IMR-90 (cell line): ENCODE measurements around the gene MATN3. TPM values are rescaled to one million over a fixed set of nuclear protein-coding genes. Genes with fewer than 3 reads are reported as not detected.

Experiments used
- ATAC-seq: fragments of 200-7000 bp; cut with Tn5 transposase; 2 replicates; pipeline ENCODE4 v1.9.1; 2020; ENCODE audit warnings: low read depth, mild to moderate bottlenecking, moderate library complexity
- BruUV-seq: library from RNA; stranded (reverse); fragments of 400-500 nt; replicated peaks from 2 replicates; lab custom pipeline; 2021; lab: Mats Ljungman, UMichigan
- CTCF ChIA-PET: fragments of 300-600 bp; formaldehyde crosslinking; extraction: SDS; loops from one replicate; lab custom pipeline; 2021; ENCODE audit warnings: antibody characterized with exemption; lab: Yijun Ruan, JAX
- POLR2A ChIA-PET: fragments of 300-600 bp; sonication (Branson Sonifier 250); formaldehyde crosslinking; loops from one replicate; lab custom pipeline; 2022; ENCODE audit warnings: antibody characterized with exemption; ENCODE audit not compliant: unreplicated experiment; lab: Charles Lee
- DNase-seq: peaks from one replicate; pipeline ENCODE4 v3.0.0; 2013
- H2AFZ ChIP-seq: replicated peaks from 2 replicates; pipeline ENCODE3; 2013; ENCODE audit warnings: low read length, mild to moderate bottlenecking; ENCODE audit not compliant: poor library complexity
- H2AK5ac ChIP-seq: 2 replicates; pipeline ENCODE4 v1.6.1; 2013; ENCODE audit warnings: low read depth, low read length, inconsistent platforms
- H2AK9ac ChIP-seq: replicated peaks from 2 replicates; pipeline ENCODE3; 2013; ENCODE audit warnings: mild to moderate bottlenecking, low read depth, low read length, moderate library complexity; ENCODE audit not compliant: poor library complexity
- H2BK120ac ChIP-seq: 2 replicates; pipeline ENCODE4 v1.6.1; 2013; ENCODE audit warnings: low read depth, low read length, inconsistent platforms
- H2BK15ac ChIP-seq: 3 replicates; pipeline ENCODE4 v1.6.1; 2013; ENCODE audit warnings: low read depth, low read length, inconsistent platforms
- H2BK20ac ChIP-seq: 2 replicates; pipeline ENCODE4 v1.6.1; 2013; ENCODE audit warnings: low read depth, mild to moderate bottlenecking, inconsistent platforms, low read length, moderate library complexity
- H2BK5ac ChIP-seq: 2 replicates; pipeline ENCODE4 v1.6.1; 2013; ENCODE audit warnings: mild to moderate bottlenecking, low read depth, low read length, inconsistent platforms; ENCODE audit not compliant: poor library complexity, severe bottlenecking
- H3K14ac ChIP-seq: replicated peaks from 2 replicates; pipeline ENCODE4 v1.6.1; 2013; ENCODE audit warnings: low read depth, low read length, inconsistent platforms
- H3K18ac ChIP-seq: 2 replicates; pipeline ENCODE4 v1.6.1; 2013; ENCODE audit warnings: low read depth, low read length, control low read depth
- H3K23ac ChIP-seq: 2 replicates; pipeline ENCODE4 v1.6.1; 2013; ENCODE audit warnings: low read depth, low read length, inconsistent platforms
- H3K27ac ChIP-seq: 2 replicates; pipeline ENCODE4 v1.5.1; 2013; ENCODE audit warnings: mild to moderate bottlenecking, control low read depth, low read length; ENCODE audit not compliant: insufficient read depth
- H3K27me3 ChIP-seq: 2 replicates; pipeline ENCODE4 v1.6.1; 2013; ENCODE audit warnings: low read length; ENCODE audit not compliant: control insufficient read depth, insufficient read depth
- H3K36me3 ChIP-seq: 2 replicates; pipeline ENCODE4 v1.6.1; 2013; ENCODE audit warnings: low read length, mixed read lengths; ENCODE audit not compliant: control insufficient read depth, insufficient read depth
- H3K4ac ChIP-seq: 2 replicates; pipeline ENCODE4 v1.6.1; 2013; ENCODE audit warnings: low read depth, low read length, inconsistent platforms
- H3K4me1 ChIP-seq: 2 replicates; pipeline ENCODE4 v1.6.1; 2013; ENCODE audit warnings: low read length, mixed read lengths; ENCODE audit not compliant: control insufficient read depth, insufficient read depth
- H3K4me2 ChIP-seq: 2 replicates; pipeline ENCODE4 v1.6.1; 2013; ENCODE audit warnings: low read depth, mild to moderate bottlenecking, control low read depth, low read length, moderate library complexity
- H3K4me3 ChIP-seq: 2 replicates; pipeline ENCODE4 v1.5.1; 2013; ENCODE audit warnings: low read depth, mild to moderate bottlenecking, control low read depth, low read length, moderate library complexity; ENCODE audit not compliant: insufficient read depth
- H3K56ac ChIP-seq: 2 replicates; pipeline ENCODE4 v1.6.1; 2013; ENCODE audit warnings: low read length, inconsistent platforms; ENCODE audit not compliant: insufficient read depth; ENCODE audit errors: extremely low read depth
- H3K79me1 ChIP-seq, 2 experiments: 2 replicates each; pipeline ENCODE4 v1.6.1; 2013; ENCODE audit warnings: low read length in 2 of 2, inconsistent platforms in 1 of 2, low read depth in 1 of 2
- H3K9ac ChIP-seq: 2 replicates; pipeline ENCODE4 v1.6.1; 2013; ENCODE audit warnings: low read depth, low read length, control low read depth
- H3K9me1 ChIP-seq: 2 replicates; pipeline ENCODE4 v1.6.1; 2013; ENCODE audit warnings: low read length, inconsistent platforms; ENCODE audit not compliant: insufficient read depth
- H3K9me3 ChIP-seq: 2 replicates; pipeline ENCODE4 v1.6.1; 2013; ENCODE audit warnings: low read length; ENCODE audit not compliant: control insufficient read depth, insufficient read depth
- H4K20me1 ChIP-seq: 2 replicates; pipeline ENCODE4 v1.6.1; 2013; ENCODE audit warnings: low read length, inconsistent platforms; ENCODE audit not compliant: insufficient read depth
- H4K5ac ChIP-seq: 2 replicates; pipeline ENCODE4 v1.6.1; 2013; ENCODE audit warnings: mild to moderate bottlenecking, low read depth, low read length, control low read depth
- H4K8ac ChIP-seq, 2 experiments: 2 replicates each; pipeline ENCODE4 v1.6.1; 2013; ENCODE audit warnings: low read depth in 2 of 2, low read length in 2 of 2, control low read depth in 1 of 2, inconsistent platforms in 1 of 2
- H4K91ac ChIP-seq: 2 replicates; pipeline ENCODE4 v1.6.1; 2013; ENCODE audit warnings: low read depth, low read length, inconsistent platforms; ENCODE audit not compliant: insufficient read depth
- BHLHE40 ChIP-seq: fragments of 150-350 bp; IDR thresholded peaks from 2 replicates; pipeline ENCODE4 v1.6.1; 2016; ENCODE audit warnings: mild to moderate bottlenecking, low read depth, low read length
- CEBPB ChIP-seq: IDR thresholded peaks from 2 replicates; pipeline ENCODE4 v1.6.1; 2012; ENCODE audit warnings: low read depth, low read length, improper control_type of control experiment
- CHD1 ChIP-seq: IDR thresholded peaks from 2 replicates; pipeline ENCODE4 v1.6.1; 2012; ENCODE audit warnings: low read depth, low read length, improper control_type of control experiment
- ELK1 ChIP-seq: fragments of 150-350 bp; IDR thresholded peaks from 2 replicates; pipeline ENCODE4 v1.6.1; 2016; ENCODE audit warnings: low read depth, mild to moderate bottlenecking, low read length, moderate library complexity, borderline replicate concordance
- FOS ChIP-seq: fragments of 150-350 bp; IDR thresholded peaks from 2 replicates; pipeline ENCODE4 v1.6.1; 2016; ENCODE audit warnings: low read depth, low read length
- MAFK ChIP-seq: IDR thresholded peaks from 2 replicates; pipeline ENCODE4 v1.6.1; 2012; ENCODE audit warnings: low read depth, low read length, improper control_type of control experiment
- MAZ ChIP-seq: IDR thresholded peaks from 2 replicates; pipeline ENCODE4 v1.6.1; 2012; ENCODE audit warnings: low read depth, mild to moderate bottlenecking, low read length, improper control_type of control experiment, moderate library complexity, borderline replicate concordance
- MXI1 ChIP-seq: IDR thresholded peaks from 2 replicates; pipeline ENCODE4 v1.6.1; 2012; ENCODE audit warnings: low read depth, mild to moderate bottlenecking, low read length, moderate library complexity, borderline replicate concordance
- NFE2L2 ChIP-seq: fragments of 150-350 bp; IDR thresholded peaks from 2 replicates; pipeline ENCODE4 v1.6.1; 2016; ENCODE audit warnings: low read depth, mild to moderate bottlenecking, low read length
- POLR2A ChIP-seq: IDR thresholded peaks from 2 replicates; pipeline ENCODE4 v1.6.1; 2012; ENCODE audit warnings: mild to moderate bottlenecking, low read depth, low read length
- RAD21 ChIP-seq: IDR thresholded peaks from 2 replicates; pipeline ENCODE4 v1.6.1; 2012; ENCODE audit warnings: low read length, improper control_type of control experiment
- RCOR1 ChIP-seq: IDR thresholded peaks from 2 replicates; pipeline ENCODE4 v1.6.1; 2012; ENCODE audit warnings: mild to moderate bottlenecking, low read length, improper control_type of control experiment; ENCODE audit not compliant: insufficient replicate concordance
- RFX5 ChIP-seq: IDR thresholded peaks from 2 replicates; pipeline ENCODE4 v1.8.0; 2012; ENCODE audit warnings: low read depth, mild to moderate bottlenecking, low read length, moderate library complexity
- SMC3 ChIP-seq: fragments of 150-350 bp; IDR thresholded peaks from 2 replicates; pipeline ENCODE4 v1.6.1; 2016; ENCODE audit warnings: low read depth, mild to moderate bottlenecking, antibody characterized with exemption, low read length, moderate library complexity
- USF2 ChIP-seq: fragments of 150-350 bp; IDR thresholded peaks from 2 replicates; pipeline ENCODE4 v1.6.1; 2017; ENCODE audit warnings: mild to moderate bottlenecking, antibody characterized with exemption, low read length, low read depth
- WGBS, 2 experiments: methylation state at CpG; one replicate each; pipeline versions ENCODE4 v1.1.5 to v1.1.7; 2013; ENCODE audit warnings: missing lambda C conversion rate in 2 of 2; ENCODE audit not compliant: insufficient read length in 1 of 2; ENCODE audit errors: extremely low coverage in 2 of 2; 5-methylcytosine and 5-hydroxymethylcytosine counted together
- dilution Hi-C: fragments of 300-500 bp; cut with HindIII; formaldehyde crosslinking; loops from one replicate; pipeline ENCODE4 v1.14.3; 2018; ENCODE audit warnings: low sequenced_read_pairs; ENCODE audit not compliant: unreplicated experiment
- in situ Hi-C: fragments of 300-500 bp; cut with MboI; formaldehyde crosslinking; loops from 3 replicates; pipeline ENCODE4 v1.14.3; 2019; ENCODE audit warnings: low sequenced_read_pairs, inconsistent platforms, mixed read lengths
- intact Hi-C: fragments of 100-400 bp; cut with micrococcal nuclease; formaldehyde crosslinking; loops from 2 replicates; pipeline ENCODE4 v1.10.0; 2022
- polyA plus RNA-seq, 3 experiments: library from polyadenylated mRNA; depleted of rRNA; stranded (reverse); fragments of >200 nt; gene quantifications; 2 replicates each; pipeline ENCODE4 v1.2.3, GENCODE V29; 2012; ENCODE audit warnings: low replicate concordance in 1 of 3
- total RNA-seq: library from RNA; depleted of rRNA; stranded (reverse); fragments of >200 nt; gene quantifications from 2 replicates; pipeline ENCODE4 v1.2.3, GENCODE V29; 2012
- TF ChIP-seq, protein P1 (sequence below): conservative IDR thresholded peaks from 2 replicates; pipeline ENCODE4 v1.5.1; 2012; ENCODE audit warnings: mild to moderate bottlenecking, low read depth, low read length, improper control_type of control experiment

Gene MATN3
- total and polyA plus RNA-seq, 2 of the 4 experiments (the other 2 are of a cell fraction) = 0.90 to 3.0 TPM

- Histone ChIP-seq H3K14ac (no peak overlapping the region), H3K23ac (no peak overlapping the region), H2BK120ac (no peak overlapping the region), H3K9ac (no peak overlapping the region), H3K27ac (no peak overlapping the region), H2BK15ac (no peak overlapping the region), H3K18ac (no peak overlapping the region), H3K56ac (no peak overlapping the region), H2BK20ac (no peak overlapping the region), H2AFZ (no peak overlapping the region), H3K9me1 (peaks cover 9% of the 10 kb centered on the region), H3K4me2 (no peak overlapping the region), H2AK5ac (no peak overlapping the region), H3K27me3 (no peaks in the 10 kb centered on the region), H4K8ac (no peak overlapping the region), H4K91ac (no peak overlapping the region), H2BK5ac (no peak overlapping the region), H4K20me1 (peaks cover 4% of the 10 kb centered on the region), H3K4ac (no peak overlapping the region), H3K36me3 (no peaks in the 10 kb centered on the region), H3K4me3 (no peak overlapping the region), H3K79me1 (peaks cover 0 to 6% of the 10 kb centered on the region in 2 experiments; a peak in 1 of 4 replicates), H3K9me3 (no peaks in the 10 kb centered on the region), H2AK9ac (no peak overlapping the region), H3K4me1 (peaks cover 14% of the 10 kb centered on the region), H4K5ac (no peak overlapping the region)
- ChIA-PET CTCF (no interaction called here), POLR2A (no interaction called here)
- TF ChIP-seq MAFK (no peak), RFX5 (no peak), SMC3 (no peak), POLR2A (no peak), BHLHE40 (no peak), MXI1 (no peak), MAZ (no peak), RCOR1 (no peak), NFE2L2 (no peak), CEBPB (no peak), ELK1 (no peak), FOS (no peak), USF2 (no peak), RAD21 (no peak), CHD1 (no peak)
- TF ChIP-seq, protein P1, sequence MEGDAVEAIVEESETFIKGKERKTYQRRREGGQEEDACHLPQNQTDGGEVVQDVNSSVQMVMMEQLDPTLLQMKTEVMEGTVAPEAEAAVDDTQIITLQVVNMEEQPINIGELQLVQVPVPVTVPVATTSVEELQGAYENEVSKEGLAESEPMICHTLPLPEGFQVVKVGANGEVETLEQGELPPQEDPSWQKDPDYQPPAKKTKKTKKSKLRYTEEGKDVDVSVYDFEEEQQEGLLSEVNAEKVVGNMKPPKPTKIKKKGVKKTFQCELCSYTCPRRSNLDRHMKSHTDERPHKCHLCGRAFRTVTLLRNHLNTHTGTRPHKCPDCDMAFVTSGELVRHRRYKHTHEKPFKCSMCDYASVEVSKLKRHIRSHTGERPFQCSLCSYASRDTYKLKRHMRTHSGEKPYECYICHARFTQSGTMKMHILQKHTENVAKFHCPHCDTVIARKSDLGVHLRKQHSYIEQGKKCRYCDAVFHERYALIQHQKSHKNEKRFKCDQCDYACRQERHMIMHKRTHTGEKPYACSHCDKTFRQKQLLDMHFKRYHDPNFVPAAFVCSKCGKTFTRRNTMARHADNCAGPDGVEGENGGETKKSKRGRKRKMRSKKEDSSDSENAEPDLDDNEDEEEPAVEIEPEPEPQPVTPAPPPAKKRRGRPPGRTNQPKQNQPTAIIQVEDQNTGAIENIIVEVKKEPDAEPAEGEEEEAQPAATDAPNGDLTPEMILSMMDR = no peak
- DNase-seq (no peak), ATAC-seq (no peak)
- no CpG with 5 or more reads among the region's 1 CpG for WGBS, 2 experiments
- intact Hi-C loops = no loop called here
- BruUV-seq = no TSS peak
- dilution Hi-C loops = no loop called here
- in situ Hi-C loops = no loop called here
Observed at GRCh38 chr2:20060106-20060505, 47.6 kb upstream of the MATN3 start.
